GM19193 (cell line): Measurements from ENCODE around the gene PML.

Experiments
- POLR2A ChIP-seq: IDR thresholded peaks from 4 replicates; pipeline ENCODE4 v1.6.1; 2011; ENCODE audit not compliant: insufficient read depth, insufficient read length; ENCODE audit errors: extremely low read depth

Gene PML

GRCh38 chr15:73989001-73989798 lies 5.3 kb upstream of the PML start:
- no peak for TF ChIP-seq POLR2A

GRCh38 chr15:73990250-73991005 lies 4.1 kb upstream of the PML start:
- no peak for TF ChIP-seq POLR2A

- TF ChIP-seq POLR2A = no peak
Measured at GRCh38 chr15:73991260-73991659, 3.3 kb upstream of the PML start.

- TF ChIP-seq POLR2A = peak; percentile 73
Measured at GRCh38 chr15:73991726-73992593, 2.6 kb upstream of the PML start, which contains the start of gene STOML1. Gene STOML1, minus strand, starts transcription at chr15:73992295. Its CDS starts 72 bp downstream, at chr15:73992223.

GRCh38 chr15:73992594-73992898 lies 2.0 kb upstream of the PML start:
- TF ChIP-seq POLR2A = no peak

GRCh38 chr15:73993211-73993994 lies 1.1 kb upstream of the PML start:
- no peak for TF ChIP-seq POLR2A

GRCh38 chr15:73994912-73995622 lies 551 bp downstream of the PML start:
- no peak for TF ChIP-seq POLR2A

- TF ChIP-seq POLR2A = no peak
Measured at GRCh38 chr15:73996267-73996666, 1.8 kb downstream of the PML start.

- TF ChIP-seq POLR2A = no peak
Measured at GRCh38 chr15:73996939-73997338, 2.4 kb downstream of the PML start.

- no peak for TF ChIP-seq POLR2A
Measured at GRCh38 chr15:73997986-73998385, 3.5 kb downstream of the PML start.

- no peak for TF ChIP-seq POLR2A
Measured at GRCh38 chr15:74006774-74007639, 12.5 kb downstream of the PML start.

GRCh38 chr15:74007820-74008371 lies 13.4 kb downstream of the PML start:
- TF ChIP-seq POLR2A = no peak

GRCh38 chr15:74008901-74009300 lies 14.4 kb downstream of the PML start:
- no peak for TF ChIP-seq POLR2A

- TF ChIP-seq POLR2A = no peak
Measured at GRCh38 chr15:74010929-74011540, 16.5 kb downstream of the PML start.
